ENCODE results near the gene SCAMP4. TPM values are rescaled to one million over a fixed set of nuclear protein-coding genes. Genes with fewer than 3 reads are reported as not detected.

Gene SCAMP4
- polyA plus RNA-seq, 2 of the 4 experiments (the other 2 are of a cell fraction): 7.6 to 63.0 TPM

DNA sequence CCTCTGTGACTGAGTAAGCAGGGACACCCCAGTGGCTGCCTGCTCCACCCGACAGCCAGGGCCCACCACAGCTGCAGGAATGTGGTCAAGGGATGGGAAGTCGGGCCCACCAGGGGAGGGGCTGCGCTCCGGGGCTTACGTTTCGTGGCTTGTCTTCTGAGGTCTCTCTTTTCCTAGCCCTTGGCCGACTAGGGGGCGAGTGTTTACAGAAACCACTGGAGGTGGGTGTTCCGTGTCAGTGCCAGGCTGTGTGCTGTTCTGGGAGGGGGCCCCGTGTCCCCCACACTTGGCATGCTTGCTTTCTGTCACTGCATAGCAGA lies 4.5 kb downstream of the SCAMP4 start (continued):
- no peak for TF ChIP-seq EHMT2 (IDR thresholded peaks at IDR 0.05; ENCODE audit: low read depth)

DNA sequence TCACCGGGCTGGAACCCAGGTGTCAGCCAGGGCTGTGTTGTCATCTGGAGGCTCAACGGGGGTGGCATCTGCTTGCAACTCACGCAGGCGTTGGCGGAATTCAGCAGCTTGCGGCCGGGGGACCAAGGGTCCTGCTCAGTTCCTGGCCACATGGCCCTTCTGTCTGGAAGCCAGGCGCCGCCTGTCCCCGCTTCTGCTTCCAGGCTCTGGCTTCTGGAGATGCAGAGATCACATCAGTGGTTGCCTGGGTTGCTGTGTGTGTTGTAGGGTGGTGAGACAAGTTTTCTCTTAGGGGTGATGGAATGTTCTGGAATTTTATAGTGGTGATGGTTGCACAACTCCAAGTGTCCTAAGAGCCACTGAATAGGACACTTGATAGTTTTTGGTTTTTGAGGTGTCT lies 5.0 kb downstream of the SCAMP4 start:
- TF ChIP-seq HOXA7 (CRISPR knock-in tag; IDR thresholded peaks at IDR 0.05): no peak
- TF ChIP-seq RAD21 (conservative IDR thresholded peaks at IDR 0.05 in 1 of 2, IDR thresholded peaks at IDR 0.05 in 1 of 2): no peak
- no peak for TF ChIP-seq PHF8 (IDR thresholded peaks at IDR 0.05; ENCODE audit: borderline replicate concordance, low read depth)
- TF ChIP-seq NFE2L2 (conservative IDR thresholded peaks at IDR 0.05; ENCODE audit: low read length): no peak
- TF ChIP-seq CBX2 (IDR thresholded peaks at IDR 0.05; ENCODE audit: borderline replicate concordance, low read depth): no peak
- no peak for ATAC-seq
- DNase-seq (ENCODE audit: low read depth in 1 of 2, low spot score in 1 of 2): no peak
- CTCF ChIA-PET: interaction anchor here (0.6 to 3.2 kb wide), 4 partner anchors 14 to 727 kb away, joined by 3 to 14 read pairs (median 4); no protein-coding TSS in a partner anchor
- no peak for FAIRE-seq
- POLR2A ChIA-PET: interaction anchor here (0.7 kb wide), 1 partner anchor 86 kb away, joined by 3 read pairs; no protein-coding TSS in a partner anchor
- WGBS (ENCODE audit: missing lambda C conversion rate): 99% methylated on average over 10 of the region's 10 CpGs
- H3K4me3 ChIP-seq: no peak overlapping the region
- H3K4me1 ChIP-seq: peaks cover 12% of the 10 kb centered on the region; the same call in 1 of the 3 replicates
- no peak overlapping the region for H3K27ac ChIP-seq
- no peaks in the 10 kb centered on the region for H3K9me3 ChIP-seq
- H3K4me2 ChIP-seq: no peak overlapping the region

DNA sequence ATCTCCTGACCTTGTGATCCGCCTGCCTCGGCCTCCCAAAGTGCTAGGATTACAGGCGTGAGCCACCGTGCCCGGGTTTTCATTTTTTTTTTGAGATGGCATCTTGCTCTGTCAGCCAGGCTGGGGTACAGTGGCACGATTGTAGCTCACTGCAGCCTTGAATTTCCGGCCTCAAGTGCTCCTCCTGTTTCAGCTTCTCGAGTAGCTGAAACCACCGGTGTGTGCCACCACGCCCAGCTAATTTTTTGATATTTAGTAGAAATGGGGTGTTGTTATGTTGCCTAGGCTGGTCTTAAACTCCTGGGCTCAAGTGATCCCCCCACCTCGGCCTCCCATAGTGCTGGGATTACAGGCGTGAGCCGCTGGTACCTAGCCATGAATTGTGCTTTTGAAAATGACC lies 5.9 kb downstream of the SCAMP4 start:
- FAIRE-seq (no peak), ATAC-seq (no peak), DNase-seq (ENCODE audit: low read depth in 1 of 2, low spot score in 1 of 2) (no peak)
- WGBS (ENCODE audit: missing lambda C conversion rate): 94% methylated on average over 13 of the region's 13 CpGs
- ChIA-PET CTCF (interaction anchor here (0.7 to 3.2 kb wide), 2 partner anchors 13 to 18 kb away, joined by 5 to 14 read pairs; no protein-coding TSS in a partner anchor), POLR2A (interaction anchor here (0.7 kb wide), 1 partner anchor 85 kb away, joined by 3 read pairs; no protein-coding TSS in a partner anchor)
- Histone ChIP-seq H3K27ac (no peak overlapping the region), H3K4me2 (no peak overlapping the region), H3K9me3 (no peaks in the 10 kb centered on the region), H3K4me3 (no peak overlapping the region), H3K4me1 (peaks cover 9% of the 10 kb centered on the region; the same call in 1 of the 3 replicates)
- TF ChIP-seq, protein P1, sequence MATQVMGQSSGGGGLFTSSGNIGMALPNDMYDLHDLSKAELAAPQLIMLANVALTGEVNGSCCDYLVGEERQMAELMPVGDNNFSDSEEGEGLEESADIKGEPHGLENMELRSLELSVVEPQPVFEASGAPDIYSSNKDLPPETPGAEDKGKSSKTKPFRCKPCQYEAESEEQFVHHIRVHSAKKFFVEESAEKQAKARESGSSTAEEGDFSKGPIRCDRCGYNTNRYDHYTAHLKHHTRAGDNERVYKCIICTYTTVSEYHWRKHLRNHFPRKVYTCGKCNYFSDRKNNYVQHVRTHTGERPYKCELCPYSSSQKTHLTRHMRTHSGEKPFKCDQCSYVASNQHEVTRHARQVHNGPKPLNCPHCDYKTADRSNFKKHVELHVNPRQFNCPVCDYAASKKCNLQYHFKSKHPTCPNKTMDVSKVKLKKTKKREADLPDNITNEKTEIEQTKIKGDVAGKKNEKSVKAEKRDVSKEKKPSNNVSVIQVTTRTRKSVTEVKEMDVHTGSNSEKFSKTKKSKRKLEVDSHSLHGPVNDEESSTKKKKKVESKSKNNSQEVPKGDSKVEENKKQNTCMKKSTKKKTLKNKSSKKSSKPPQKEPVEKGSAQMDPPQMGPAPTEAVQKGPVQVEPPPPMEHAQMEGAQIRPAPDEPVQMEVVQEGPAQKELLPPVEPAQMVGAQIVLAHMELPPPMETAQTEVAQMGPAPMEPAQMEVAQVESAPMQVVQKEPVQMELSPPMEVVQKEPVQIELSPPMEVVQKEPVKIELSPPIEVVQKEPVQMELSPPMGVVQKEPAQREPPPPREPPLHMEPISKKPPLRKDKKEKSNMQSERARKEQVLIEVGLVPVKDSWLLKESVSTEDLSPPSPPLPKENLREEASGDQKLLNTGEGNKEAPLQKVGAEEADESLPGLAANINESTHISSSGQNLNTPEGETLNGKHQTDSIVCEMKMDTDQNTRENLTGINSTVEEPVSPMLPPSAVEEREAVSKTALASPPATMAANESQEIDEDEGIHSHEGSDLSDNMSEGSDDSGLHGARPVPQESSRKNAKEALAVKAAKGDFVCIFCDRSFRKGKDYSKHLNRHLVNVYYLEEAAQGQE (IDR thresholded peaks at IDR 0.05): no peak
- TF ChIP-seq PHF8 (IDR thresholded peaks at IDR 0.05; ENCODE audit: borderline replicate concordance, low read depth): no peak
- no peak for TF ChIP-seq JUN (IDR thresholded peaks at IDR 0.05)

DNA sequence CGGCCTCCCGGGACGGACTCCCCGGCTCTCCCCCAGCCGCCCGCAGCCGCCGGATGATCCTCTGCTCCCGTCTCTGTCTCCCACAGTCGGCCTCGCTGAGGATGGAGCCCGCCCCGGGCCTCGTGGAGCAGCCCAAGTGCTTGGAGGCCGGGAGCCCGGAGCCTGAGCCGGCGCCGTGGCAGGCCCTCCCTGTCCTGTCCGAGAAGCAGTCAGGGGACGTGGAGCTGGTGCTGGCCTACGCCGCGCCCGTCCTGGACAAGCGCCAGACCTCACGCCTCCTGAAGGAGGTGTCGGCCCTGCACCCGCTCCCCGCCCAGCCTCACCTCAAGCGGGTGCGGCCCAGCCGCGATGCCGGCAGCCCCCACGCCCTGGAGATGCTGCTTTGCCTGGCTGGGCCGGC lies 6.8 kb downstream of the SCAMP4 start:
- FAIRE-seq: no peak
- Histone ChIP-seq H3K4me3 (no peak overlapping the region), H3K4me2 (no peak overlapping the region), H3K4me1 (peaks cover 6% of the 10 kb centered on the region; the same call in 1 of the 3 replicates), H3K9me3 (no peaks in the 10 kb centered on the region), H3K27ac (no peak overlapping the region)
- TF ChIP-seq HOXB5 (CRISPR knock-in tag; IDR thresholded peaks at IDR 0.05) (no peak), HOXA7 (CRISPR knock-in tag; IDR thresholded peaks at IDR 0.05) (no peak), PHF8 (IDR thresholded peaks at IDR 0.05; ENCODE audit: borderline replicate concordance, low read depth) (no peak), SMC3 (IDR thresholded peaks at IDR 0.05) (no peak), FOSB (CRISPR knock-in tag; IDR thresholded peaks at IDR 0.05) (no peak), POLR2AphosphoS2 (conservative IDR thresholded peaks at IDR 0.05; ENCODE audit: low read length) (no peak), RNF2 (IDR thresholded peaks at IDR 0.05; ENCODE audit: borderline replicate concordance, low read depth) (no peak), CBX2 (IDR thresholded peaks at IDR 0.05; ENCODE audit: borderline replicate concordance, low read depth) (no peak), HDAC2 (IDR thresholded peaks at IDR 0.05) (no peak), HOXB13 (CRISPR knock-in tag; IDR thresholded peaks at IDR 0.05; ENCODE audit: low read depth) (no peak), RARB (CRISPR knock-in tag; IDR thresholded peaks at IDR 0.05) (no peak), CHD4 (IDR thresholded peaks at IDR 0.05; ENCODE audit: borderline replicate concordance) (no peak), TFCP2L1 (CRISPR knock-in tag; IDR thresholded peaks at IDR 0.05) (no peak), MAZ (IDR thresholded peaks at IDR 0.05; ENCODE audit: borderline replicate concordance, low read depth, low read length) (no peak), ZNF302 (CRISPR knock-in tag; IDR thresholded peaks at IDR 0.05) (no peak), SREBF2 (IDR thresholded peaks at IDR 0.05) (no peak)
- TF ChIP-seq, protein P2, sequence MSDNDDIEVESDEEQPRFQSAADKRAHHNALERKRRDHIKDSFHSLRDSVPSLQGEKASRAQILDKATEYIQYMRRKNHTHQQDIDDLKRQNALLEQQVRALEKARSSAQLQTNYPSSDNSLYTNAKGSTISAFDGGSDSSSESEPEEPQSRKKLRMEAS (IDR thresholded peaks at IDR 0.05): no peak
- TF ChIP-seq, protein P3, sequence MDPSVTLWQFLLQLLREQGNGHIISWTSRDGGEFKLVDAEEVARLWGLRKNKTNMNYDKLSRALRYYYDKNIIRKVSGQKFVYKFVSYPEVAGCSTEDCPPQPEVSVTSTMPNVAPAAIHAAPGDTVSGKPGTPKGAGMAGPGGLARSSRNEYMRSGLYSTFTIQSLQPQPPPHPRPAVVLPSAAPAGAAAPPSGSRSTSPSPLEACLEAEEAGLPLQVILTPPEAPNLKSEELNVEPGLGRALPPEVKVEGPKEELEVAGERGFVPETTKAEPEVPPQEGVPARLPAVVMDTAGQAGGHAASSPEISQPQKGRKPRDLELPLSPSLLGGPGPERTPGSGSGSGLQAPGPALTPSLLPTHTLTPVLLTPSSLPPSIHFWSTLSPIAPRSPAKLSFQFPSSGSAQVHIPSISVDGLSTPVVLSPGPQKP (IDR thresholded peaks at IDR 0.05; ENCODE audit: low read depth, low read length): no peak
- TF ChIP-seq, protein P4, sequence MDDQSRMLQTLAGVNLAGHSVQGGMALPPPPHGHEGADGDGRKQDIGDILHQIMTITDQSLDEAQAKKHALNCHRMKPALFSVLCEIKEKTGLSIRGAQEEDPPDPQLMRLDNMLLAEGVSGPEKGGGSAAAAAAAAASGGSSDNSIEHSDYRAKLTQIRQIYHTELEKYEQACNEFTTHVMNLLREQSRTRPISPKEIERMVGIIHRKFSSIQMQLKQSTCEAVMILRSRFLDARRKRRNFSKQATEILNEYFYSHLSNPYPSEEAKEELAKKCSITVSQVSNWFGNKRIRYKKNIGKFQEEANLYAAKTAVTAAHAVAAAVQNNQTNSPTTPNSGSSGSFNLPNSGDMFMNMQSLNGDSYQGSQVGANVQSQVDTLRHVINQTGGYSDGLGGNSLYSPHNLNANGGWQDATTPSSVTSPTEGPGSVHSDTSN (IDR thresholded peaks at IDR 0.05): no peak
- TF ChIP-seq, protein P5, sequence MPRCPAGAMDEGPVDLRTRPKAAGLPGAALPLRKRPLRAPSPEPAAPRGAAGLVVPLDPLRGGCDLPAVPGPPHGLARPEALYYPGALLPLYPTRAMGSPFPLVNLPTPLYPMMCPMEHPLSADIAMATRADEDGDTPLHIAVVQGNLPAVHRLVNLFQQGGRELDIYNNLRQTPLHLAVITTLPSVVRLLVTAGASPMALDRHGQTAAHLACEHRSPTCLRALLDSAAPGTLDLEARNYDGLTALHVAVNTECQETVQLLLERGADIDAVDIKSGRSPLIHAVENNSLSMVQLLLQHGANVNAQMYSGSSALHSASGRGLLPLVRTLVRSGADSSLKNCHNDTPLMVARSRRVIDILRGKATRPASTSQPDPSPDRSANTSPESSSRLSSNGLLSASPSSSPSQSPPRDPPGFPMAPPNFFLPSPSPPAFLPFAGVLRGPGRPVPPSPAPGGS (IDR thresholded peaks at IDR 0.05): no peak
- no peak for DNase-seq (ENCODE audit: low read depth in 1 of 2, low spot score in 1 of 2)
- CTCF ChIA-PET: interaction anchor here (3.2 kb wide), 1 partner anchor 17 kb away, joined by 14 read pairs; no protein-coding TSS in a partner anchor
- 92% methylated on average over 9 of the region's 37 CpGs for WGBS (ENCODE audit: missing lambda C conversion rate)
- POLR2A ChIA-PET: no interaction called here
- no peak for ATAC-seq

Data from A549 (cell line).